Measurements from ENCODE around the gene ZNF536.

- no peak for TF ChIP-seq CTCF (IDR thresholded peaks at IDR 0.05)
- no peak for TF ChIP-seq POLR2A (IDR thresholded peaks at IDR 0.05)
These were observed 32.3 kb upstream of the ZNF536 start for GRCh38 chr19:30339624-30340525.
